Measurements from ENCODE around the gene ELF5.

Gene ELF5

GRCh38 chr11:34513682-34514449 lies at the start of gene ELF5:
TSS of gene ELF5 (minus strand) at chr11:34513794. CDS start at chr11:34505749, 8,045 bp downstream.
- no peak for DNase-seq (ENCODE audit: low read depth in 3 of 3)

GRCh38 chr11:34562976-34563375 lies 49.4 kb upstream of the ELF5 start:
- no peak for DNase-seq (ENCODE audit: low read depth in 3 of 3)

- DNase-seq (ENCODE audit: low read depth in 3 of 3), result no peak
Observed at GRCh38 chr11:34560511-34560910, 46.9 kb upstream of the ELF5 start.

- no peak for DNase-seq (ENCODE audit: low read depth in 3 of 3)
Observed at GRCh38 chr11:34558673-34559072, 45.1 kb upstream of the ELF5 start.

- DNase-seq (ENCODE audit: low read depth in 3 of 3), result no peak
Observed at GRCh38 chr11:34558211-34558610, 44.6 kb upstream of the ELF5 start.

- no peak for DNase-seq (ENCODE audit: low read depth in 3 of 3)
Observed at GRCh38 chr11:34552270-34552669, 38.7 kb upstream of the ELF5 start.

- DNase-seq (ENCODE audit: low read depth in 3 of 3), result no peak
Observed at GRCh38 chr11:34549271-34549670, 35.7 kb upstream of the ELF5 start.

GRCh38 chr11:34548278-34548677 lies 34.7 kb upstream of the ELF5 start:
- no peak for DNase-seq (ENCODE audit: low read depth in 3 of 3)

- no peak for DNase-seq (ENCODE audit: low read depth in 3 of 3)
Observed at GRCh38 chr11:34546511-34547209, 33.1 kb upstream of the ELF5 start.

GRCh38 chr11:34542089-34542488 lies 28.5 kb upstream of the ELF5 start:
- no peak for DNase-seq (ENCODE audit: low read depth in 3 of 3)

- DNase-seq (ENCODE audit: low read depth in 3 of 3), result no peak
Observed at GRCh38 chr11:34540870-34541269, 27.3 kb upstream of the ELF5 start.

GRCh38 chr11:34537636-34538035 lies 24.0 kb upstream of the ELF5 start:
- DNase-seq (ENCODE audit: low read depth in 3 of 3), result no peak

GRCh38 chr11:34536056-34536455 lies 22.5 kb upstream of the ELF5 start:
- no peak for DNase-seq (ENCODE audit: low read depth in 3 of 3)

GRCh38 chr11:34534826-34535225 lies 21.2 kb upstream of the ELF5 start:
- DNase-seq (ENCODE audit: low read depth in 3 of 3), result no peak

- DNase-seq (ENCODE audit: low read depth in 3 of 3), result no peak
Observed at GRCh38 chr11:34531663-34532062, 18.1 kb upstream of the ELF5 start.

GRCh38 chr11:34530545-34531234 lies 17.1 kb upstream of the ELF5 start:
- no peak for DNase-seq (ENCODE audit: low read depth in 3 of 3)

- no peak for DNase-seq (ENCODE audit: low read depth in 3 of 3)
Observed at GRCh38 chr11:34529643-34530042, 16.0 kb upstream of the ELF5 start.

- DNase-seq (ENCODE audit: low read depth in 3 of 3), result no peak
Observed at GRCh38 chr11:34528072-34528471, 14.5 kb upstream of the ELF5 start.

- no peak for DNase-seq (ENCODE audit: low read depth in 3 of 3)
Observed at GRCh38 chr11:34525888-34526657, 12.5 kb upstream of the ELF5 start.

GRCh38 chr11:34525098-34525497 lies 11.5 kb upstream of the ELF5 start:
- no peak for DNase-seq (ENCODE audit: low read depth in 3 of 3)

GRCh38 chr11:34524696-34525095 lies 11.1 kb upstream of the ELF5 start:
- no peak for DNase-seq (ENCODE audit: low read depth in 3 of 3)

GRCh38 chr11:34523053-34523452 lies 9.5 kb upstream of the ELF5 start:
- no peak for DNase-seq (ENCODE audit: low read depth in 3 of 3)

All from stimulated activated CD4-positive, alpha-beta T cell treated with anti-CD3 and anti-CD28 coated beads, TNF-alpha, amount 100 ng/mL, for 4 hours (primary cell).